Liver (tissue), 9 donors: ENCODE results near the gene MIER3. TPM values are rescaled to one million over a fixed set of nuclear protein-coding genes. Genes with fewer than 3 reads are reported as not detected.

ENCODE experiments used
- DNase-seq: peaks from one replicate; pipeline ENCODE4 v3.0.0-alpha.2; 2017; ENCODE audit warnings: low spot score
- H3K27ac ChIP-seq, 2 donors: one replicate each; pipeline ENCODE4 v1.7.0; 2013; ENCODE audit warnings: inconsistent platforms in 2 of 2, low read length in 2 of 2, control low read depth in 1 of 2, low read depth in 1 of 2, mild to moderate bottlenecking in 1 of 2
- H3K27me3 ChIP-seq, 4 donors: one replicate each; pipeline versions ENCODE4 v1.6.1 to v1.7.0; 2013; ENCODE audit warnings: low read length in 3 of 4, inconsistent platforms in 1 of 4, mild to moderate bottlenecking in 1 of 4, moderate library complexity in 1 of 4; ENCODE audit not compliant: control insufficient read depth in 4 of 4, insufficient read depth in 4 of 4
- H3K36me3 ChIP-seq, 4 donors: one replicate each; pipeline versions ENCODE4 v1.6.1 to v1.7.0; 2013; ENCODE audit warnings: low read length in 3 of 4, mild to moderate bottlenecking in 3 of 4, low read depth in 1 of 4, moderate library complexity in 1 of 4; ENCODE audit not compliant: control insufficient read depth in 4 of 4, insufficient read depth in 3 of 4
- H3K4me1 ChIP-seq, 4 donors: one replicate each; pipeline versions ENCODE4 v1.6.1 to v1.7.0; 2013; ENCODE audit warnings: low read length in 3 of 4, mild to moderate bottlenecking in 3 of 4, moderate library complexity in 1 of 4; ENCODE audit not compliant: control insufficient read depth in 4 of 4, insufficient read depth in 4 of 4
- H3K4me3 ChIP-seq, 3 donors: one replicate each; pipeline versions ENCODE4 v1.6.1 to v1.7.0; 2013; ENCODE audit warnings: low read length in 3 of 3, control low read depth in 1 of 3, low read depth in 1 of 3, mild to moderate bottlenecking in 1 of 3
- H3K9ac ChIP-seq, 2 donors: one replicate each; pipeline ENCODE4 v1.7.0; 2013; ENCODE audit warnings: low read length in 2 of 2, mild to moderate bottlenecking in 2 of 2, moderate library complexity in 2 of 2, control low read depth in 1 of 2, low read depth in 1 of 2
- H3K9me3 ChIP-seq, 4 donors: one replicate each; pipeline versions ENCODE4 v1.6.1 to v1.7.0; 2013; ENCODE audit warnings: low read length in 3 of 4; ENCODE audit not compliant: control insufficient read depth in 4 of 4
- ATF3 ChIP-seq: IDR thresholded peaks from 2 replicates; pipeline ENCODE4 v1.6.1; 2016; ENCODE audit warnings: antibody characterized with exemption
- CTCF ChIP-seq: fragments of 150-350 bp; IDR thresholded peaks from 2 replicates; pipeline ENCODE4 v1.5.1; 2017; ENCODE audit warnings: improper control_type of control experiment, low read depth, low read length; ENCODE audit not compliant: missing input control
- FOXA1 ChIP-seq: IDR thresholded peaks from 2 replicates; pipeline ENCODE4 v1.6.1; 2016; ENCODE audit warnings: antibody characterized with exemption
- FOXA2 ChIP-seq: IDR thresholded peaks from 2 replicates; pipeline ENCODE4 v1.6.1; 2016; ENCODE audit warnings: antibody characterized with exemption
- GABPA ChIP-seq, 2 donors: IDR thresholded peaks in 1 of 2; conservative IDR thresholded peaks in 1 of 2; 2 replicates each; pipeline ENCODE4 v1.6.1; 2016; ENCODE audit warnings: antibody characterized with exemption in 2 of 2, mild to moderate bottlenecking in 1 of 2, moderate library complexity in 1 of 2
- HNF4A ChIP-seq, 2 donors: conservative IDR thresholded peaks; 2 replicates each; pipeline ENCODE4 v1.6.1; 2016; ENCODE audit warnings: antibody characterized with exemption in 2 of 2, mild to moderate bottlenecking in 2 of 2
- HNF4G ChIP-seq: IDR thresholded peaks from 2 replicates; pipeline ENCODE4 v1.6.1; 2016; ENCODE audit warnings: antibody characterized with exemption
- JUND ChIP-seq, 2 donors: IDR thresholded peaks; 2 replicates each; pipeline ENCODE4 v1.6.1; 2016; ENCODE audit warnings: antibody characterized with exemption in 2 of 2
- MAX ChIP-seq: IDR thresholded peaks from 2 replicates; pipeline ENCODE4 v1.6.1; 2016; ENCODE audit warnings: antibody characterized with exemption
- NR2F2 ChIP-seq: IDR thresholded peaks from 2 replicates; pipeline ENCODE4 v1.6.1; 2016; ENCODE audit warnings: antibody characterized with exemption
- RAD21 ChIP-seq, 2 donors: IDR thresholded peaks; 2 replicates each; pipeline ENCODE4 v1.6.1; 2016; ENCODE audit warnings: antibody characterized with exemption in 2 of 2, mild to moderate bottlenecking in 2 of 2
- REST ChIP-seq: IDR thresholded peaks from 2 replicates; pipeline ENCODE4 v1.6.1; 2016; ENCODE audit warnings: antibody characterized with exemption, mild to moderate bottlenecking
- RXRA ChIP-seq, 2 donors: IDR thresholded peaks; 2 replicates each; pipeline ENCODE4 v1.6.1; 2017 to 2018; ENCODE audit warnings: antibody characterized with exemption in 2 of 2, mild to moderate bottlenecking in 1 of 2
- SP1 ChIP-seq: IDR thresholded peaks from 2 replicates; pipeline ENCODE4 v1.6.1; 2018; ENCODE audit warnings: antibody characterized with exemption, mild to moderate bottlenecking
- TAF1 ChIP-seq: conservative IDR thresholded peaks from 2 replicates; pipeline ENCODE4 v1.6.1; 2016; ENCODE audit warnings: antibody characterized with exemption, mild to moderate bottlenecking
- YY1 ChIP-seq: IDR thresholded peaks from 2 replicates; pipeline ENCODE4 v1.6.1; 2016; ENCODE audit warnings: antibody characterized with exemption, mild to moderate bottlenecking
- ZBTB33 ChIP-seq: IDR thresholded peaks from 2 replicates; pipeline ENCODE4 v1.6.1; 2016; ENCODE audit warnings: antibody characterized with exemption
- WGBS: extraction: QIAGEN DNeasy Blood & Tissue Kit; methylation state at CpG from one replicate; pipeline ENCODE4 v1.1.7; 2013; 5-methylcytosine and 5-hydroxymethylcytosine counted together
- polyA plus RNA-seq, 2 donors: library from polyadenylated mRNA; stranded (reverse) in 1 of 2; unstranded in 1 of 2; fragments of 200-250 nt in 1 of 2; fragments of >200 nt in 1 of 2; fragmentation: Nextera tagmentation in 1 of 2; extraction: Ambion mirVana in 1 of 2; gene quantifications; one replicate each; pipeline versions ENCODE4 v1.2.1 to v1.2.3, GENCODE V29; 2013 to 2015
- total RNA-seq, 2 donors: library from RNA; depleted of rRNA; stranded (reverse); fragments of >200 nt; gene quantifications; one replicate each; pipeline ENCODE4 v1.2.3, GENCODE V29; 2014
- donor health status: healthy.
- donor health status: healthy.
- donor health status: healthy.
- donor health status: healthy.
- donor health status: healthy.

The MIER3 gene
- total and polyA plus RNA-seq, 4 donors = 4.1 to 15.5 (median 8.1) TPM

GRCh38 chr5:56987171-56987570, 35.2 kb upstream of the MIER3 start:
- 96% methylated on average over 4 of the region's 4 CpGs for WGBS
- DNase-seq = no peak
- Histone ChIP-seq H3K36me3 (no peaks in the 10 kb centered on the region), H3K4me1 (no peaks in the 10 kb centered on the region), H3K9me3 (no peaks in the 10 kb centered on the region), H3K27ac (no peak overlapping the region), H3K27me3 (no peaks in the 10 kb centered on the region), H3K4me3 (no peak overlapping the region), H3K9ac (no peak overlapping the region)
- no peak for TF ChIP-seq FOXA1
- TF ChIP-seq CTCF = no peak
- no peak for TF ChIP-seq ZBTB33
- TF ChIP-seq JUND (IDR thresholded peaks at IDR 0.05) = no peak
- no peak for TF ChIP-seq MAX
- no peak for TF ChIP-seq SP1
- TF ChIP-seq REST = no peak
- TF ChIP-seq HNF4A (conservative IDR thresholded peaks at IDR 0.05) = no peak
- no peak for TF ChIP-seq GABPA (IDR thresholded peaks at IDR 0.05 in 1 of 2, conservative IDR thresholded peaks at IDR 0.05 in 1 of 2)
- no peak for TF ChIP-seq ATF3
- TF ChIP-seq FOXA2 = no peak
- TF ChIP-seq RXRA (IDR thresholded peaks at IDR 0.05) = no peak
- TF ChIP-seq NR2F2 = no peak
- TF ChIP-seq TAF1 = no peak
- no peak for TF ChIP-seq RAD21 (IDR thresholded peaks at IDR 0.05)
- TF ChIP-seq HNF4G = no peak
- TF ChIP-seq YY1 = no peak

GRCh38 chr5:56986626-56986947, 34.7 kb upstream of the MIER3 start:
- no peak overlapping the region for H3K9ac ChIP-seq
- H3K9me3 ChIP-seq = no peaks in the 10 kb centered on the region
- 92% methylated on average over 1 of the region's 1 CpG for WGBS
- no peak for DNase-seq
- no peaks in the 10 kb centered on the region for H3K36me3 ChIP-seq
- no peaks in the 10 kb centered on the region for H3K27me3 ChIP-seq
- no peak overlapping the region for H3K27ac ChIP-seq
- H3K4me1 ChIP-seq = no peaks in the 10 kb centered on the region
- TF ChIP-seq RAD21 (IDR thresholded peaks at IDR 0.05) = no peak
- no peak for TF ChIP-seq CTCF
- no peak for TF ChIP-seq RXRA (IDR thresholded peaks at IDR 0.05)
- TF ChIP-seq ATF3 = no peak
- no peak for TF ChIP-seq FOXA2
- TF ChIP-seq HNF4A (conservative IDR thresholded peaks at IDR 0.05) = no peak
- TF ChIP-seq FOXA1 = no peak
- TF ChIP-seq HNF4G = no peak
- TF ChIP-seq REST = no peak
- no peak for TF ChIP-seq GABPA (IDR thresholded peaks at IDR 0.05 in 1 of 2, conservative IDR thresholded peaks at IDR 0.05 in 1 of 2)
- no peak overlapping the region for H3K4me3 ChIP-seq
